ENCODE measurements around the gene VWA8.
"Not testable (repeated sequence)": the region's sequence is repeated elsewhere in the genome, so short reads cannot be mapped to it uniquely, and the experiment has no call there.

Gene VWA8

GRCh38 chr13:41848435-41849255 lies 112.3 kb downstream of the VWA8 start:
- DNase-seq: no peak

GRCh38 chr13:41847216-41847615 lies 113.7 kb downstream of the VWA8 start:
- DNase-seq: no peak

- no peak for DNase-seq
Observed at GRCh38 chr13:41842036-41842620, 118.8 kb downstream of the VWA8 start.

- no peak for DNase-seq
Observed at GRCh38 chr13:41837629-41838028, 123.3 kb downstream of the VWA8 start.

GRCh38 chr13:41835871-41836270 lies 125.0 kb downstream of the VWA8 start:
- no peak for DNase-seq

- DNase-seq: not testable (repeated sequence)
Observed at GRCh38 chr13:41834697-41835096, 126.2 kb downstream of the VWA8 start.

GRCh38 chr13:41833831-41834230 lies 127.1 kb downstream of the VWA8 start:
- no peak for DNase-seq

GRCh38 chr13:41833201-41833600 lies 127.7 kb downstream of the VWA8 start:
- no peak for DNase-seq

- no peak for DNase-seq
Observed at GRCh38 chr13:41827507-41828213, 133.2 kb downstream of the VWA8 start.

- DNase-seq: no peak
Observed at GRCh38 chr13:41825691-41826090, 135.2 kb downstream of the VWA8 start.

- no peak for DNase-seq
Observed at GRCh38 chr13:41823476-41823875, 137.4 kb downstream of the VWA8 start.

GRCh38 chr13:41822560-41822959 lies 138.3 kb downstream of the VWA8 start:
- DNase-seq: no peak

- DNase-seq: no peak
Observed at GRCh38 chr13:41821238-41821594, 139.7 kb downstream of the VWA8 start.

GRCh38 chr13:41820581-41821237 lies 140.2 kb downstream of the VWA8 start:
- no peak for DNase-seq

GRCh38 chr13:41816057-41816456 lies 144.9 kb downstream of the VWA8 start:
- DNase-seq: no peak

GRCh38 chr13:41813426-41813825 lies 147.5 kb downstream of the VWA8 start:
- DNase-seq: no peak

GRCh38 chr13:41812851-41813250 lies 148.1 kb downstream of the VWA8 start:
- no peak for DNase-seq

- DNase-seq: no peak
Observed at GRCh38 chr13:41812237-41812636, 148.7 kb downstream of the VWA8 start.

GRCh38 chr13:41811588-41812021 lies 149.3 kb downstream of the VWA8 start:
- DNase-seq: no peak

- no peak for DNase-seq
Observed at GRCh38 chr13:41809962-41810361, 150.9 kb downstream of the VWA8 start.

GRCh38 chr13:41803445-41803735 lies 157.5 kb downstream of the VWA8 start:
- not testable (repeated sequence) for DNase-seq

- no peak for DNase-seq
Observed at GRCh38 chr13:41802684-41803444, 158.0 kb downstream of the VWA8 start.

All from DMS 273 treated with DMSO at 0.1 percent for 48 hours (cell line).